Kidney (tissue), 14 donors: ENCODE measurements around the gene TAF6L. TPM values are rescaled to one million over a fixed set of nuclear protein-coding genes. Genes with fewer than 3 reads are reported as not detected.
"Not testable (repeated sequence)": the region's sequence is repeated elsewhere in the genome, so short reads cannot be mapped to it uniquely, and the experiment has no call there.

Source experiments
- DNase-seq, 5 donors: peaks; one replicate each; pipeline ENCODE4 v3.0.0-alpha.2; 2013 to 2020
- FAIRE-seq: peaks from 2 replicates; lab custom pipeline; 2012; peaks lifted over from hg19 to GRCh38; lab: Jason Lieb, UNC
- H3K27ac ChIP-seq, 2 donors: one replicate each; pipeline ENCODE4 v1.7.0; 2013; ENCODE audit warnings: low read depth in 2 of 2, low read length in 2 of 2, inconsistent platforms in 1 of 2
- H3K27me3 ChIP-seq: one replicate; pipeline ENCODE4 v1.7.1; 2013; ENCODE audit warnings: low read length, inconsistent platforms; ENCODE audit not compliant: control insufficient read depth, insufficient read depth
- H3K36me3 ChIP-seq, 3 donors: one replicate each; pipeline versions ENCODE4 v1.7.0 to v1.7.1; 2013; ENCODE audit warnings: low read length in 3 of 3, control low read depth in 1 of 3, inconsistent platforms in 1 of 3; ENCODE audit not compliant: insufficient read depth in 3 of 3, control insufficient read depth in 2 of 3
- H3K4me1 ChIP-seq, 3 donors: one replicate each; pipeline versions ENCODE4 v1.7.0 to v1.7.1; 2013; ENCODE audit warnings: low read length in 3 of 3, inconsistent platforms in 1 of 3, low read depth in 1 of 3; ENCODE audit not compliant: control insufficient read depth in 2 of 3, insufficient read depth in 2 of 3
- H3K4me3 ChIP-seq, 3 donors: one replicate each; pipeline versions ENCODE4 v1.7.0 to v1.8.1; 2013; ENCODE audit warnings: low read length in 3 of 3, control low read depth in 1 of 3, inconsistent platforms in 1 of 3
- H3K9ac ChIP-seq, 3 donors: one replicate each; pipeline versions ENCODE4 v1.7.0 to v1.7.1; 2013; ENCODE audit warnings: low read length in 3 of 3, control low read depth in 1 of 3, inconsistent platforms in 1 of 3
- H3K9me3 ChIP-seq, 3 donors: one replicate each; pipeline versions ENCODE4 v1.7.0 to v1.7.1; 2013; ENCODE audit warnings: low read length in 3 of 3, control low read depth in 1 of 3, inconsistent platforms in 1 of 3; ENCODE audit not compliant: control insufficient read depth in 2 of 3, insufficient read depth in 1 of 3
- intact Hi-C: fragments of 100-400 bp; cut with DNase I; formaldehyde crosslinking; loops from one replicate; pipeline ENCODE4 v1.11.1; 2022
- polyA plus RNA-seq: library from polyadenylated mRNA; stranded (reverse); fragments of 350-450 nt; fragmentation: Illumina TruSeq; extraction: RNeasy Lipid Tissue Mini Kit (QIAGEN cat#74804); gene quantifications from one replicate; pipeline ENCODE4 v1.2.3, GENCODE V29; 2014; ENCODE audit warnings: low read depth, low replicate concordance; ENCODE audit not compliant: insufficient read depth
- total RNA-seq: library from RNA; stranded (reverse); fragmentation: NEBNext Ultra II Directional; extraction: Animal tissue kit (Norgen Biotek cat#: 25700); gene quantifications from one replicate; pipeline ENCODE4 v1.2.1, GENCODE V29; 2021
- TF ChIP-seq, protein P1 (sequence below): IDR thresholded peaks from 3 replicates; pipeline ENCODE4 v1.5.1; 2012; ENCODE audit warnings: mild to moderate bottlenecking, moderate library complexity, borderline replicate concordance; ENCODE audit not compliant: insufficient read depth; ENCODE audit errors: extremely low read depth
- donor health status: control.
- donor health status: control.
- donor health status: control.
- donor health status: control.
- donor health status: control.
- donor health status: DM: yes; HTN: yes; CAD: no.
- donor health status: Normal renal cell carcinoma (clear cell type).

Gene TAF6L
- total and polyA plus RNA-seq, 2 donors from 2014 or later: 19.3 to 27.1 TPM

DNA sequence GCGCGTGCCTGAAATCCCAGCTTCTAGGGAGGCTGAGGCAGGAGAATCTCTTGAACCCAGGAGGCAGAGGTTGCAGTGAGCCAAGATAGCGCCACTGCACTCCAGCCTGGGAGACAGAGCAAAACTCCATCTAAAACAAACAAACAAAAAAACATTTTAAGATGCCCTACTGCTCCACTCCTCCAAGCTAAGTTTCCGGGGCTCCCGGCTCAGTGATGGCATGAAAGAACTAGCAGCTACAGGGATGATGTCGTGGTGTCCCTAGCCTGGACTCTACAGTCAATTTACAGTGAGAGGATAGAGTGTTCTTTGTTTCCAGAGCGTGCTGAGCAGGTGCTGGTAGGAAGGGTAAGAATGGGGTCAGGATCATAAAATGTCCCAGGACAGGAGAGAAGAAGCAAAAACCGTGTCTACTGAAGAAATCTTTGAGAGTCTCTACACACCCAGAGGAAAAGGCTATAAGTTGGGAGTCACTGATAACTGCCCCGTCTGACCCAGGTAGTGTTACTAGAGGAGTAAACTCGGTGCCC, 16.0 kb upstream of the TAF6L start:
- Histone ChIP-seq H3K4me3 (no peak overlapping the region), H3K27me3 (no peaks in the 10 kb centered on the region), H3K36me3 (peaks cover 0 to 10% (median 4%) of the 10 kb centered on the region in 3 donors), H3K4me1 (peaks cover 0 to 13% (median 12%) of the 10 kb centered on the region in 3 donors), H3K9ac (no peak overlapping the region), H3K27ac (no peak overlapping the region), H3K9me3 (no peaks in the 10 kb centered on the region)
- TF ChIP-seq, protein P1, sequence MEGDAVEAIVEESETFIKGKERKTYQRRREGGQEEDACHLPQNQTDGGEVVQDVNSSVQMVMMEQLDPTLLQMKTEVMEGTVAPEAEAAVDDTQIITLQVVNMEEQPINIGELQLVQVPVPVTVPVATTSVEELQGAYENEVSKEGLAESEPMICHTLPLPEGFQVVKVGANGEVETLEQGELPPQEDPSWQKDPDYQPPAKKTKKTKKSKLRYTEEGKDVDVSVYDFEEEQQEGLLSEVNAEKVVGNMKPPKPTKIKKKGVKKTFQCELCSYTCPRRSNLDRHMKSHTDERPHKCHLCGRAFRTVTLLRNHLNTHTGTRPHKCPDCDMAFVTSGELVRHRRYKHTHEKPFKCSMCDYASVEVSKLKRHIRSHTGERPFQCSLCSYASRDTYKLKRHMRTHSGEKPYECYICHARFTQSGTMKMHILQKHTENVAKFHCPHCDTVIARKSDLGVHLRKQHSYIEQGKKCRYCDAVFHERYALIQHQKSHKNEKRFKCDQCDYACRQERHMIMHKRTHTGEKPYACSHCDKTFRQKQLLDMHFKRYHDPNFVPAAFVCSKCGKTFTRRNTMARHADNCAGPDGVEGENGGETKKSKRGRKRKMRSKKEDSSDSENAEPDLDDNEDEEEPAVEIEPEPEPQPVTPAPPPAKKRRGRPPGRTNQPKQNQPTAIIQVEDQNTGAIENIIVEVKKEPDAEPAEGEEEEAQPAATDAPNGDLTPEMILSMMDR: no peak
- FAIRE-seq (no peak), DNase-seq (peak in 1 of 5 donors; percentile 24)
- intact Hi-C loops: no loop called here

- no peak for DNase-seq
- no peaks in the 10 kb centered on the region for H3K36me3 ChIP-seq
- no peak for FAIRE-seq
- H3K27ac ChIP-seq: no peak overlapping the region
- no peaks in the 10 kb centered on the region for H3K9me3 ChIP-seq
- no peak overlapping the region for H3K9ac ChIP-seq
- no peak overlapping the region for H3K4me3 ChIP-seq
- intact Hi-C loops: no loop called here
- H3K27me3 ChIP-seq: no peaks in the 10 kb centered on the region
- TF ChIP-seq, protein P1: no peak
- peaks cover 0 to 15% (median 15%) of the 10 kb centered on the region in 3 donors for H3K4me1 ChIP-seq
Observed at GRCh38 chr11:62757846-62758788, 13.1 kb upstream of the TAF6L start.

DNA sequence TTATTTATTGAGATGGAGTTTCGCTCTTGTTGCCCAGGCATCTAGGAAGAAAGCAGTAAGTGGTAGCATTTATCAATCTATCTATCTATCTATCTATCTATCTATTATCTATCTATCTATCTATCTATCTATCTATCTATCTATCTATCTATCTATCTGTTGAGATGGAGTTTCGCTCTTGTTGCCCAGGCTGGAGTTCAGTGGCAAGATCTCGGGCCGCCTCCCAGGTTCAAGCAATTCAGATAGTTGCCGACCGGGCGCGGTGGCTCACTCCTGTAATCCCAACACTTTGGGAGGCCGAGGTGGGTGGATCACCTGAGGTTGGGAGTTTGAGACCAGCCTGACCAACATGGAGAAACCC, 10.3 kb upstream of the TAF6L start:
- peak overlapping the region in 2 of 3 donors; percentile 11 to 95 for H3K4me3 ChIP-seq
- H3K27me3 ChIP-seq, H3K9ac ChIP-seq, DNase-seq, intact Hi-C loops, FAIRE-seq, H3K36me3 ChIP-seq, H3K9me3 ChIP-seq, H3K27ac ChIP-seq: not testable (repeated sequence)
- peaks cover 0 to 11% (median 10%) of the 10 kb centered on the region in 3 donors for H3K4me1 ChIP-seq

- peaks cover 4 to 15% (median 10%) of the 10 kb centered on the region in 3 donors for H3K36me3 ChIP-seq
- DNase-seq: peak in 2 of 5 donors; percentile 54 to 64
- H3K27ac ChIP-seq: peak overlapping the region; percentile 92 to 99
- intact Hi-C loops: no loop called here
- peaks cover 0 to 8% (median 7%) of the 10 kb centered on the region in 3 donors for H3K4me1 ChIP-seq
- FAIRE-seq: no peak
- TF ChIP-seq, protein P1: no peak
- no peaks in the 10 kb centered on the region for H3K9me3 ChIP-seq
- H3K27me3 ChIP-seq: no peaks in the 10 kb centered on the region
- peak overlapping the region; percentile 74 to 87 (median 86) for H3K4me3 ChIP-seq
- H3K9ac ChIP-seq: peak overlapping the region; percentile 59 to 78 (median 65)
Observed at GRCh38 chr11:62770778-62771143, 435 bp upstream of the TAF6L start.
